HEK293T (cell line): ENCODE results near the gene PRKG1.

Source experiments
- CTCF ChIA-PET: fragments of 350-600 bp; formaldehyde crosslinking; extraction: SDS; loops from one replicate; lab custom pipeline; 2021; ENCODE audit warnings: antibody characterized with exemption, inconsistent platforms; lab: Yijun Ruan, JAX
- POLR2A ChIA-PET: fragments of 350-600 bp; formaldehyde crosslinking; extraction: SDS; loops from one replicate; lab custom pipeline; 2020; ENCODE audit warnings: antibody characterized with exemption, inconsistent platforms; lab: Yijun Ruan, JAX
- DNase-seq: peaks from one replicate; pipeline ENCODE4 v3.0.0; 2012; ENCODE audit warnings: mixed read lengths; ENCODE audit errors: extremely low spot score
- ARNT ChIP-seq: fragments of 450-650 bp; IDR thresholded peaks from 2 replicates; pipeline ENCODE4 v1.6.1; 2017; ENCODE audit warnings: mild to moderate bottlenecking
- BHLHE40 ChIP-seq: fragments of 450-650 bp; IDR thresholded peaks from 2 replicates; pipeline ENCODE4 v1.6.1; 2016; ENCODE audit warnings: mild to moderate bottlenecking, moderate library complexity, borderline replicate concordance
- CTBP1 ChIP-seq: fragments of 450-650 bp; IDR thresholded peaks from 2 replicates; pipeline ENCODE4 v1.6.1; 2016; ENCODE audit warnings: borderline replicate concordance
- ELF4 ChIP-seq: fragments of 450-650 bp; IDR thresholded peaks from 2 replicates; pipeline ENCODE4 v1.6.1; 2017; ENCODE audit warnings: antibody characterized with exemption
- FOXA1 ChIP-seq: fragments of 450-650 bp; IDR thresholded peaks from 2 replicates; pipeline ENCODE4 v1.6.1; 2016; ENCODE audit warnings: mild to moderate bottlenecking
- FOXK2 ChIP-seq: fragments of 450-650 bp; IDR thresholded peaks from 2 replicates; pipeline ENCODE4 v1.6.1; 2016; ENCODE audit warnings: mild to moderate bottlenecking
- FOXM1 ChIP-seq: fragments of 450-650 bp; IDR thresholded peaks from 2 replicates; pipeline ENCODE4 v1.6.1; 2017; ENCODE audit warnings: mild to moderate bottlenecking, borderline replicate concordance
- HDGF ChIP-seq: fragments of 450-650 bp; IDR thresholded peaks from 2 replicates; pipeline ENCODE4 v1.6.1; 2017; ENCODE audit warnings: antibody characterized with exemption, borderline replicate concordance
- L3MBTL2 ChIP-seq: fragments of 450-650 bp; conservative IDR thresholded peaks from 2 replicates; pipeline ENCODE4 v1.6.1; 2016; ENCODE audit warnings: mild to moderate bottlenecking
- LEF1 ChIP-seq: fragments of 450-650 bp; IDR thresholded peaks from 2 replicates; pipeline ENCODE4 v1.6.1; 2017; ENCODE audit warnings: mild to moderate bottlenecking, borderline replicate concordance
- NFRKB ChIP-seq: fragments of 450-650 bp; IDR thresholded peaks from 2 replicates; pipeline ENCODE4 v1.6.1; 2016; ENCODE audit warnings: mild to moderate bottlenecking, moderate library complexity
- SP1 ChIP-seq: fragments of 450-650 bp; IDR thresholded peaks from 2 replicates; pipeline ENCODE4 v1.6.1; 2017
- SUZ12 ChIP-seq: fragments of 450-650 bp; IDR thresholded peaks from 2 replicates; pipeline ENCODE4 v1.6.1; 2016; ENCODE audit warnings: mild to moderate bottlenecking
- TARDBP ChIP-seq: fragments of 450-650 bp; IDR thresholded peaks from 2 replicates; pipeline ENCODE4 v1.6.1; 2016
- ZNF384 ChIP-seq: fragments of 450-650 bp; IDR thresholded peaks from 2 replicates; pipeline ENCODE4 v1.6.1; 2016
- TF ChIP-seq, protein P1 (sequence below): fragments of 450-650 bp; IDR thresholded peaks from 2 replicates; pipeline ENCODE4 v1.6.1; 2016

Gene PRKG1

DNA sequence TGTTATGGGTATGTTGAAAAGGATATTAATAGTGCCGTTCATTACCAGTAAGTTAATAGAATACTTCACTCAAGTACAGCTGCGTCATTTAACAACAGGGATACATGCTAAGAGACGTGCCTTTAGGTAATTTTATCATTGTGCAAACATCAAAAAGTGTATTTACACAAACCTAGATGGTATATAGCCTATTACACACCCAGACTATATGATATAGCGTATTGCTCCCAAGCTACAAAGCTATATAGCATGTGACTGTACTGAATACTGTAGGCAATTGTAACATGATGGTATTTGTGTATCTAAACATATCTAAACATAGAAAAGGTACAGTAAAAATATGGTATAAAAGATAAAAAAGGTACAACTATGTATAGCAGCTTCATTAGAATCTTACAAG lies 11.1 kb upstream of the PRKG1 start:
- no peak for DNase-seq
- CTCF ChIA-PET, result interaction anchor here (0.5 to 1.6 kb wide), 6 partner anchors 10 to 928 kb away, joined by 3 to 6 read pairs (median 4); no protein-coding TSS in a partner anchor
- TF ChIP-seq NFRKB, result no peak
- TF ChIP-seq CTBP1, result no peak
- TF ChIP-seq FOXM1, result no peak
- TF ChIP-seq, protein P1, sequence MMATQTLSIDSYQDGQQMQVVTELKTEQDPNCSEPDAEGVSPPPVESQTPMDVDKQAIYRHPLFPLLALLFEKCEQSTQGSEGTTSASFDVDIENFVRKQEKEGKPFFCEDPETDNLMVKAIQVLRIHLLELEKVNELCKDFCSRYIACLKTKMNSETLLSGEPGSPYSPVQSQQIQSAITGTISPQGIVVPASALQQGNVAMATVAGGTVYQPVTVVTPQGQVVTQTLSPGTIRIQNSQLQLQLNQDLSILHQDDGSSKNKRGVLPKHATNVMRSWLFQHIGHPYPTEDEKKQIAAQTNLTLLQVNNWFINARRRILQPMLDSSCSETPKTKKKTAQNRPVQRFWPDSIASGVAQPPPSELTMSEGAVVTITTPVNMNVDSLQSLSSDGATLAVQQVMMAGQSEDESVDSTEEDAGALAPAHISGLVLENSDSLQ, result no peak
- TF ChIP-seq BHLHE40, result no peak
- POLR2A ChIA-PET, result no interaction called here

DNA sequence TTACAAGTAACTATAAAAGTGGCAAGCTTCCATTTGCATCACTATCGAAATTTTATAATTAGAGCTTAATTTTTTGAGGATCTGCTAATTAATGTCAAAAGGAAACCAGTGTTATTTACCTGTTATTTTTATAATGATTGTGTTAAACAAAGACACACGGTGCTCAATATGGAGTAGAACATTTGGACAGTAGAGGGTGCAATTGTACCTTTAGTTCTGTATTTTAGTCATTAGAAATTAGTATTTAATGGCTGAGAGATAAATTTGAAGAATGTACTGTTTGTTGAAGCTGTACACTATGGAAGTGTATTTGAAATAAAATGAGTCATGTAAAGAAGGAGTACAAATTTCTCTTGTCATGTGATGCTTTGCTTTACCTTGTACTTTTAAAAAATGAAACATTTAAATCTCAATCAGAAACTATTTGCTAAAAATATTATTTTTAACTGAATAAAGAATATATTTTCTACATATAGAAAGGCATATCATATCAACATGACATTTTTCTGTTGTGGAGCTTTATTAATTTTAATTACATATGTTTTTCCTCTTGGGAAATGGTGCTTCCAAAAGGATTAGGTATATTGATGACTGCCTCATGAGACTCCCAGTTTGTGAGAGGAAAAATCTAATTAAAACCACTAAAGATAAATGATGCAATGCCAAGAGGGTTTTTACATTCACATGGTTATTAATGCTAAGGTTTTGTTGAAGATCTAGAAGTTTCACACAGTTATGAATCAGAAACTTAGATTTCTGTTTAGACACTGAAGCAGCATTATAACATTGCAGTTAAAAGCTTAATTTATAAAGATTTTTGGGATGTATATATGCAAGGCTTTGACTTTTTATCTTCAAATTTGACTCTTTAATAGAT lies 10.4 kb upstream of the PRKG1 start:
- ChIA-PET CTCF (interaction anchor here (0.6 to 1.6 kb wide), 4 partner anchors 10 to 927 kb away, joined by 3 to 5 read pairs (median 4); no protein-coding TSS in a partner anchor), POLR2A (no interaction called here)
- no peak for DNase-seq
- TF ChIP-seq, protein P1, result no peak
- TF ChIP-seq FOXM1 (no peak), ARNT (no peak)

- no peak for DNase-seq
- ChIA-PET CTCF (no interaction called here), POLR2A (no interaction called here)
- no peak for TF ChIP-seq HDGF
- no peak for TF ChIP-seq FOXK2
- TF ChIP-seq ARNT, result no peak
- TF ChIP-seq NFRKB, result no peak
- TF ChIP-seq SP1, result no peak
- no peak for TF ChIP-seq L3MBTL2
- no peak for TF ChIP-seq TARDBP
- TF ChIP-seq FOXA1, result no peak
- no peak for TF ChIP-seq ELF4
- TF ChIP-seq FOXM1, result no peak
- no peak for TF ChIP-seq BHLHE40
- TF ChIP-seq CTBP1, result no peak
- TF ChIP-seq ZNF384, result no peak
- no peak for TF ChIP-seq LEF1
- TF ChIP-seq SUZ12, result no peak
- TF ChIP-seq, protein P1, result no peak
These were observed 8.1 kb upstream of the PRKG1 start for GRCh38 chr10:51066231-51066630.

DNA sequence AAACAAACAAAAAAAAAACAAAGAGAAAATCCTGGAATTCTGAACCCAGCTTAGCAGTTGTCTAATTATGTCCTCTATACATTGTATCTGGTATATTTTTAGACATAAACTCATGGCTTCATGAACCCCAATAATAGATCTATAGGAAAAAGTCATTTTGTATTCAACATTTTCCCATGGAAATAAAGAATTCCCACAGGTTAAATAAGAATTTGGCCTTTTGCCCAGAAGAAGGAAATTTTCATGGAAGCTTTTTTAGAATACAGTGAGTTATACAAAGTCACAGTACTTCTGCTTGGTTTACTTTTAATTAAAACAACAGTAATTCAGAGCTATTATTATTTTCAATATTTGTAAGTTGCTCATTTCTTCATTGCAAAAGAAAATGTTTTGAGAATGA lies 2.1 kb upstream of the PRKG1 start:
- DNase-seq, result no peak
- CTCF ChIA-PET, result no interaction called here
- POLR2A ChIA-PET, result no interaction called here
- TF ChIP-seq, protein P1, result no peak
- TF ChIP-seq L3MBTL2 (no peak), LEF1 (no peak), FOXA1 (no peak), FOXK2 (no peak)

DNA sequence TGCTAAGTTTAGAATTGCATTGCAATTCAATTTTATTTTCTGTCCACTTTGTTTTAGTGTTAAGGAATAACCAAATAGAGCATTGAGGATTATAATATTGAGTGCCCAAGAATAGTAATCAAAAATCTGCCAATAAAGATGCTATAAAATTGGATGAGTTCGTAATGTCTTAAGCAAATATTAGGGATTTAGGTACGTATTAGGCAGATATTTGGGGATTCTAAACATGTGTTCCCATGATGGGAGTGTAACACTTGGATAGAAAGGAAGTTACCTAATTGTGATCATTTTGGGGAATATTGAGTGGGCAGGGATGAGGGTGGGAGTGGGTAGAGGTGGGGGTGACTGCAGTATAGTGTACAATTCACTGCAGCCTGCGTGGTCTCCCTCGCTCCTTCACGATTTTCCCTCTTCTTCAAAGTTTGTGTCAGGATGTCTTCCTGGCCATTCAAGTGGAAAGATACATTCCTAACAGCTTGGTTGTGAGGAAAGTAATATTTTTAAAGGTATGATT lies 1.3 kb upstream of the PRKG1 start:
- TF ChIP-seq FOXA1 (no peak), ARNT (no peak), ELF4 (no peak), SP1 (no peak), HDGF (no peak), BHLHE40 (no peak), NFRKB (no peak), ZNF384 (no peak), FOXM1 (no peak), TARDBP (no peak), LEF1 (no peak), L3MBTL2 (no peak), SUZ12 (no peak)
- TF ChIP-seq, protein P1, result no peak
- CTCF ChIA-PET, result interaction anchor here (0.7 to 1.0 kb wide), 2 partner anchors 10 to 349 kb away, joined by 3 read pairs; no protein-coding TSS in a partner anchor
- no peak for DNase-seq
- POLR2A ChIA-PET, result interaction anchor here (1.1 to 2.0 kb wide), 3 partner anchors 10 to 34 kb away, joined by 3 to 16 read pairs (median 3); no protein-coding TSS in a partner anchor
